Neural cell (in vitro differentiated cells): ENCODE results near the gene SLC6A19. TPM values are rescaled to one million over a fixed set of nuclear protein-coding genes. Genes with fewer than 3 reads are reported as not detected.

Experiments used
- H2AFZ ChIP-seq: fragments of 200-600, 300-800 bp; sonication (generic), shearing (Covaris generic); 2 replicates; pipeline ENCODE4 v1.6.0; 2014; ENCODE audit warnings: low read depth, mild to moderate bottlenecking, antibody characterized with exemption, low read length, moderate library complexity
- H3F3A ChIP-seq: fragments of 200-600 bp; shearing (Covaris generic); 2 replicates; pipeline ENCODE4 v1.6.1; 2016; ENCODE audit warnings: mild to moderate bottlenecking, moderate library complexity, mixed read lengths, antibody characterized with exemption, low read length; ENCODE audit not compliant: insufficient read depth, poor library complexity, severe bottlenecking
- H3K27ac ChIP-seq: fragments of 200-600, 300-800 bp; sonication (generic), shearing (Covaris generic); 2 replicates; pipeline ENCODE4 v1.5.1; 2014; ENCODE audit warnings: mild to moderate bottlenecking, low read length, moderate library complexity
- H3K27me3 ChIP-seq: fragments of 300-800, 200-600 bp; sonication (generic), shearing (Covaris generic); 2 replicates; pipeline ENCODE4 v1.6.0; 2014; ENCODE audit warnings: mild to moderate bottlenecking, low read depth, low read length, moderate library complexity; ENCODE audit not compliant: insufficient read depth
- H3K36me3 ChIP-seq: fragments of 300-800, 200-600 bp; sonication (generic), shearing (Covaris generic); 2 replicates; pipeline ENCODE4 v1.5.1; 2014; ENCODE audit warnings: mild to moderate bottlenecking, antibody characterized with exemption, low read length, moderate library complexity; ENCODE audit not compliant: insufficient read depth
- H3K4me2 ChIP-seq: fragments of 300-800, 200-600 bp; sonication (generic), shearing (Covaris generic); 2 replicates; pipeline ENCODE4 v1.6.0; 2014; ENCODE audit warnings: mild to moderate bottlenecking, low read length
- H3K4me3 ChIP-seq: fragments of 300-800, 200-600 bp; sonication (generic), shearing (Covaris generic); 2 replicates; pipeline ENCODE4 v1.5.1; 2014; ENCODE audit warnings: mild to moderate bottlenecking, low read length, moderate library complexity
- H3K79me2 ChIP-seq: fragments of 200-600 bp; shearing (Covaris generic); replicated peaks from 2 replicates; pipeline ENCODE4 v1.6.0; 2014; ENCODE audit warnings: mild to moderate bottlenecking, low read length, moderate library complexity; ENCODE audit not compliant: insufficient read depth
- H3K9ac ChIP-seq: fragments of 300-800, 200-600 bp; sonication (generic), shearing (Covaris generic); 2 replicates; pipeline ENCODE4 v1.6.1; 2016; ENCODE audit warnings: mild to moderate bottlenecking, low read length, mixed read lengths
- H3K9me2 ChIP-seq: fragments of 200-600 bp; shearing (Covaris generic); 2 replicates; pipeline ENCODE4 v1.6.1; 2016; ENCODE audit warnings: mild to moderate bottlenecking, low read length, mixed read lengths; ENCODE audit not compliant: insufficient read depth
- H3K9me3 ChIP-seq: fragments of 200-600, 300-800 bp; sonication (generic), shearing (Covaris generic); 2 replicates; pipeline ENCODE4 v1.6.1; 2016; ENCODE audit warnings: mild to moderate bottlenecking, mixed run types, low read length, moderate library complexity, mixed read lengths
- H4K20me1 ChIP-seq: fragments of 200-600 bp; shearing (Covaris generic); 2 replicates; pipeline ENCODE4 v1.6.1; 2016; ENCODE audit warnings: mild to moderate bottlenecking, mixed run types; ENCODE audit not compliant: insufficient read depth
- CTCF ChIP-seq: fragments of 450-650 bp; IDR thresholded peaks from 2 replicates; pipeline ENCODE4 v1.5.1; 2014; ENCODE audit warnings: antibody characterized with exemption, mild to moderate bottlenecking, moderate library complexity; ENCODE audit not compliant: poor library complexity, severe bottlenecking
- EP300 ChIP-seq: fragments of 450-650 bp; conservative IDR thresholded peaks from 2 replicates; pipeline ENCODE4 v1.6.1; 2014; ENCODE audit warnings: antibody characterized with exemption, mild to moderate bottlenecking, moderate library complexity; ENCODE audit not compliant: poor library complexity, severe bottlenecking
- EZH2 ChIP-seq: fragments of 200-600, 300-800 bp; shearing (Covaris generic), sonication (generic); IDR thresholded peaks from 2 replicates; pipeline ENCODE4 v1.6.1; 2014; ENCODE audit warnings: antibody characterized with exemption, low read length, borderline replicate concordance, mild to moderate bottlenecking; ENCODE audit not compliant: insufficient read depth, poor library complexity, severe bottlenecking
- MXI1 ChIP-seq: fragments of 450-650 bp; conservative IDR thresholded peaks from 2 replicates; pipeline ENCODE4 v1.6.1; 2014; ENCODE audit warnings: antibody characterized with exemption, mild to moderate bottlenecking; ENCODE audit not compliant: poor library complexity, severe bottlenecking
- POLR2AphosphoS5 ChIP-seq: IDR thresholded peaks from 2 replicates; pipeline ENCODE4 v1.6.1; 2012
- RAD21 ChIP-seq: fragments of 450-650 bp; conservative IDR thresholded peaks from 2 replicates; pipeline ENCODE4 v1.6.1; 2014; ENCODE audit warnings: antibody characterized with exemption, mild to moderate bottlenecking, moderate library complexity
- REST ChIP-seq: IDR thresholded peaks from 2 replicates; pipeline ENCODE4 v1.6.1; 2012; ENCODE audit warnings: borderline replicate concordance
- SMC3 ChIP-seq: fragments of 450-650 bp; conservative IDR thresholded peaks from 2 replicates; pipeline ENCODE4 v1.6.1; 2014; ENCODE audit warnings: antibody characterized with exemption, mild to moderate bottlenecking, moderate library complexity; ENCODE audit not compliant: poor library complexity
- TAF1 ChIP-seq: IDR thresholded peaks from 2 replicates; pipeline ENCODE4 v1.6.1; 2012; ENCODE audit warnings: low read depth
- polyA plus RNA-seq: library from polyadenylated mRNA; depleted of rRNA; stranded (reverse); fragments of >200 nt; gene quantifications from 2 replicates; pipeline ENCODE4 v1.2.3, GENCODE V29; 2014

The SLC6A19 gene
- polyA plus RNA-seq, 1 donor from 2014 or later: not detected

- no peak overlapping the region for H3K4me2 ChIP-seq
- no peak for TF ChIP-seq CTCF
- TF ChIP-seq REST: no peak
- TF ChIP-seq POLR2AphosphoS5: no peak
- TF ChIP-seq EP300: no peak
- no peak for TF ChIP-seq SMC3
- TF ChIP-seq EZH2: no peak
- no peak for TF ChIP-seq TAF1
- TF ChIP-seq MXI1: no peak
- no peak for TF ChIP-seq RAD21
- no peaks in the 10 kb centered on the region for H3F3A ChIP-seq
- no peak overlapping the region for H2AFZ ChIP-seq
- H3K9me3 ChIP-seq: no peaks in the 10 kb centered on the region
- H4K20me1 ChIP-seq: no peaks in the 10 kb centered on the region
- no peaks in the 10 kb centered on the region for H3K9me2 ChIP-seq
- no peaks in the 10 kb centered on the region for H3K36me3 ChIP-seq
- no peaks in the 10 kb centered on the region for H3K27me3 ChIP-seq
- no peak overlapping the region for H3K4me3 ChIP-seq
- no peak overlapping the region for H3K27ac ChIP-seq
- H3K79me2 ChIP-seq: no peaks in the 10 kb centered on the region
- H3K9ac ChIP-seq: no peak overlapping the region
Observed at GRCh38 chr5:1218351-1219080, 17.1 kb downstream of the SLC6A19 start.

GRCh38 chr5:1219098-1219767 is 17.8 kb downstream of the SLC6A19 start:
- H4K20me1 ChIP-seq: no peaks in the 10 kb centered on the region
- no peak for TF ChIP-seq REST
- no peak for TF ChIP-seq EP300
- TF ChIP-seq EZH2: no peak
- TF ChIP-seq RAD21: no peak
- no peak for TF ChIP-seq POLR2AphosphoS5
- TF ChIP-seq TAF1: no peak
- no peak for TF ChIP-seq MXI1
- TF ChIP-seq SMC3: no peak
- TF ChIP-seq CTCF: no peak
- H3K27me3 ChIP-seq: no peaks in the 10 kb centered on the region
- no peaks in the 10 kb centered on the region for H3K9me2 ChIP-seq
- H2AFZ ChIP-seq: no peak overlapping the region
- H3F3A ChIP-seq: no peaks in the 10 kb centered on the region
- no peaks in the 10 kb centered on the region for H3K79me2 ChIP-seq
- H3K9me3 ChIP-seq: no peaks in the 10 kb centered on the region
- no peak overlapping the region for H3K4me2 ChIP-seq
- H3K4me3 ChIP-seq: no peak overlapping the region
- no peaks in the 10 kb centered on the region for H3K36me3 ChIP-seq
- H3K27ac ChIP-seq: no peak overlapping the region
- no peak overlapping the region for H3K9ac ChIP-seq
